ENCODE data around the gene PHETA2.

DNA sequence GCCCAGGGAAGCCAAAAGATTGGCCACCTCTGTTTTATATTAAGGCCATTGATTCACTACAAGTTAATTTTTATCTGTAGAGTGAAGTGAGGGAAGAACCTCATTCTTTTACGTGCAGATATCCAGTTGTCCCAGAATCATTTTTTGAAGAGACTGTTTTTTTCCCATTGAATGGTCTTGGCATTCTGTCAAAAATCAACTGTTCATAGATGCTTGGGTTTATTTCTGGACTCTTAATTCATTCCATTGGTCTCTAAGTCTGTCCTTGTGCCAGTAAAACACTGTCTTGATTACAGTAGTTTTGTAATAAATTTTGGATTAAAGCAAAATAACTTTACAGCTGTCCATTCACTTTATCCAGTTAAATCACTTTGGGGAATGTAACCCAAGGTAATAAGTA lies 48.6 kb upstream of the PHETA2 start:
- TF ChIP-seq, protein P1, sequence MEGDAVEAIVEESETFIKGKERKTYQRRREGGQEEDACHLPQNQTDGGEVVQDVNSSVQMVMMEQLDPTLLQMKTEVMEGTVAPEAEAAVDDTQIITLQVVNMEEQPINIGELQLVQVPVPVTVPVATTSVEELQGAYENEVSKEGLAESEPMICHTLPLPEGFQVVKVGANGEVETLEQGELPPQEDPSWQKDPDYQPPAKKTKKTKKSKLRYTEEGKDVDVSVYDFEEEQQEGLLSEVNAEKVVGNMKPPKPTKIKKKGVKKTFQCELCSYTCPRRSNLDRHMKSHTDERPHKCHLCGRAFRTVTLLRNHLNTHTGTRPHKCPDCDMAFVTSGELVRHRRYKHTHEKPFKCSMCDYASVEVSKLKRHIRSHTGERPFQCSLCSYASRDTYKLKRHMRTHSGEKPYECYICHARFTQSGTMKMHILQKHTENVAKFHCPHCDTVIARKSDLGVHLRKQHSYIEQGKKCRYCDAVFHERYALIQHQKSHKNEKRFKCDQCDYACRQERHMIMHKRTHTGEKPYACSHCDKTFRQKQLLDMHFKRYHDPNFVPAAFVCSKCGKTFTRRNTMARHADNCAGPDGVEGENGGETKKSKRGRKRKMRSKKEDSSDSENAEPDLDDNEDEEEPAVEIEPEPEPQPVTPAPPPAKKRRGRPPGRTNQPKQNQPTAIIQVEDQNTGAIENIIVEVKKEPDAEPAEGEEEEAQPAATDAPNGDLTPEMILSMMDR (IDR thresholded peaks at IDR 0.05): no peak
- no peak for TF ChIP-seq POLR2AphosphoS5 (IDR thresholded peaks at IDR 0.05; ENCODE audit: insufficient read depth in 1 of 2, low read depth in 1 of 2)
